HG03521 (cell line): ENCODE measurements around the gene TM9SF3.

Experiments
- ATAC-seq: cut with Tn5 transposase; IDR thresholded peaks from one replicate; pipeline ENCODE4 v1.9.1; 2021; ENCODE audit warnings: mild to moderate bottlenecking, moderate library complexity; ENCODE audit not compliant: unreplicated experiment

The TM9SF3 gene

DNA sequence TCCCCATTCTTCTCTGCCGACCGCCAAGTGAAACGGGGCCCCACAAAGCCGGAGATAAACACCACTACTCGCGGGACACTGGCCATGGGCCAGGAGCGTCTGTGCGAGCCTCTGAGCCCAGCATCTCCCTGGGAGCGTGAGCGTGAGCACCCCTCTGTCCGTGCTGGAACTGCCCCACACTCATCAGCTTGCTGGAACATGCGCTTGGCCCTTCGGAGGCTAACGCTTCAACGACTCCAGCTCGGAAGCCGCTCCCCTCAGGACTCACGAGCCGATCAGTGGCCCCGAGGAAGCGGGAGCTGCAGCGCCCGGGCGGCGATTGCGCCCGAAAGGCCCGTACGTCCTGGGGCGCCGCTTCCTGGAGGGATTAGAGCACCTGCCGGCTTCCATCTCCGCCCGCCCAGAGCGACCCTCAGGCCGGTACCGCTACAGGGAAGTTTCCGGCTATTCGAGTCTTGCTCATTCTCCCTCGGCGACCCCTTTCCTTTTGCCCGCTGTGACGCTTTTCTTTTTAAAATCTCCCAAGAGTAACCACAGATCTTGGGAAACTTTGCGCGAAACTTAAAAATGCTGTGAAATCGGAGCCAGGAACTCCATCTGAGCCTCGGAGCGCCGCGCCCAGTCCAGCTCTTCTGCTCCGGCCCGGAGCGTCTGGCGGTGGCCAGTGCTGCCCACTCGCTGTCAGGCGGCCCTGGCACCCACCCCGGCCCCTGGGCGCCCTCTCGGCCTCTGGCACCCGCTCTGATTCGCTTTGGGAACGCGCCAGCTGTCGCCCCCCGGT is 74.1 kb downstream of the TM9SF3 start:
- ATAC-seq = no peak

DNA sequence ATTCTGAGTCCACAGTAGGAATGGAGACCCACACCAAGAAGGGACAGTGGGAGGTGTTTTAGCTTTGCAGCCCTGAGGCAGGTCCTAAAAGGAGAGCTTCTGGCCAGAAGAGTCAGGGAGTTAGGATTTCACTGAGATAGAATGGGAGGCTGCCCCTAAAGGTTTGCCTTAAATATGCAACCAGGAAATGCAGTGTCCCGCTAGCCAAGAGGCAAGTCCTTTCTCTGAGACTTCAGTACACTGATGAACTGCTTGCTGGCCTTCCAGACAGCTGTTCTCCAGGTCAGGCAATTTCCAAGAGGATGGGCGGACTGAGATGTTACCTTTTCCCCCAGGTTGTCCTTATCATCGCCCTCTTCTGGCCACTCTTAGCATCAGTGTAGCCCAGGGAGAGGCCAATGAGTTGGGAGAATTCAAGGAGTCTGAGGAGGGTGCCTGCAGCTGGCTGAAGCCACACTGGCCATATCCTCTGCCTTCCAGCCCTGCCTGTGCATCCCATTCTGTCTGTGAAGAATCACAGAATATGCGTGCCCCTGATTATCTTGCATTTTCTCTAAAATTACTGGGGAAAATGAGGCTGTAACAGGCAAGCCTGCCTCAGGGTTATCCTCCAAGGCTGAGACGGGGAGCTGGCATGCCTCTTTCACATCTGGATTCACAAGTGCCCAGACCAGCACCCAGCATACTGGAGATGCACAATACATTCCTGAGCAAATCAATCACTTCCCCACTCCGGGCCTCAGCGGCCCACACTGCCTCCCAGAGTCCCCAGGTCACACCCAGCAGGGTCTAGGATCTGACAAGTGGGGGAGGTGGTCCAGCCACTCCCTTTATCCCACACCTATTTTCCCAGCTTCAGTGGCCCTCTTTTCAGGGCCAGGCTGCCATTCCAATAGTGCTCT is 75.5 kb downstream of the TM9SF3 start:
- no peak for ATAC-seq

DNA sequence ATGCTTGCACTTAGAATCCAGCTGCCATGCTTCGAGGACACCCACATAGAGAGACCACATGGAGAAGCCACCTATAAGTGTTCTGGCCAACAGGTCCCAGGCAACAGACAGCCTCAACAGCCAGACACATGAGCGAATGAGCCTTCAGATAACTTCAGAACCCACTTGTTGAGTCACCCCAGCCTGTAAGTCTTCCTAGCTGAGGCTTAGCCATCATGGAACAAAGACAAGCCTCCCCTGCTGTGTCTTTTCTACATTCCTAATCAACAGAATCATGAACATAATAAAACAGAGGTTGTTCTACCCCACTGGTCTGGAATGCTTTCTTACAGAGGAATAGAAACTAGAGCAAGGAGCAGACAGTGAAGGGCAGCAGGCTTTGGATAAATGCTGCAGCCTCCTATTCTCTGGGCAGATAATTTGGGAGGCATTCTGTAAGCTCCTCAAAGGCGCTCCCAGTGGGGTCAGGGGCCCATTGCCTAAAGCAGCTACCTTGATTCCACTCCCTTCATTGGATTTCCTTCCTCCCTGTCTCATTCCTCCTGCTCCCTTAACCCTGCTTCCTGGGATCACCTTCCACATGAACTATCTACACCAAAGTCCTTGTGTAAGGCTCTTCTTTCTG is 77.7 kb downstream of the TM9SF3 start:
- no peak for ATAC-seq

DNA sequence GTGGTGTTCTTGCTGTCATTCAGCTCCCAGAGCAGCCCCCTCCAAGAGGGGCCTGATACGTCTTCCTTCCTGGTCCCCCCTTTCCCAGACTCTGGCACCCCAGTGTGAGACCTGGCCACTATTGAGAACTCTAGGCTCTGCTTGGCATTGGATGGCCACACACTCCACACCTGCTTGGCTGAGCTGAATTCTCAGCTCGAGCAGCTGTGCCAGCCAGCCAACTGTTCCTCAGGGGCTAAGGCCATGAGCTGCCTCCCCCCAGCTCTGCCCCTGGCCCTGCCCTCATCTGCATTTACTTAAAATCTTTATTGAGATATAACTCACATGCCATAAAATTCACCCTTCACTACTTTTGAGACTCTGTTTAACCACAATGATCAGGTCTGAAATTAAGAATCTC is 79.8 kb downstream of the TM9SF3 start:
- no peak for ATAC-seq

DNA sequence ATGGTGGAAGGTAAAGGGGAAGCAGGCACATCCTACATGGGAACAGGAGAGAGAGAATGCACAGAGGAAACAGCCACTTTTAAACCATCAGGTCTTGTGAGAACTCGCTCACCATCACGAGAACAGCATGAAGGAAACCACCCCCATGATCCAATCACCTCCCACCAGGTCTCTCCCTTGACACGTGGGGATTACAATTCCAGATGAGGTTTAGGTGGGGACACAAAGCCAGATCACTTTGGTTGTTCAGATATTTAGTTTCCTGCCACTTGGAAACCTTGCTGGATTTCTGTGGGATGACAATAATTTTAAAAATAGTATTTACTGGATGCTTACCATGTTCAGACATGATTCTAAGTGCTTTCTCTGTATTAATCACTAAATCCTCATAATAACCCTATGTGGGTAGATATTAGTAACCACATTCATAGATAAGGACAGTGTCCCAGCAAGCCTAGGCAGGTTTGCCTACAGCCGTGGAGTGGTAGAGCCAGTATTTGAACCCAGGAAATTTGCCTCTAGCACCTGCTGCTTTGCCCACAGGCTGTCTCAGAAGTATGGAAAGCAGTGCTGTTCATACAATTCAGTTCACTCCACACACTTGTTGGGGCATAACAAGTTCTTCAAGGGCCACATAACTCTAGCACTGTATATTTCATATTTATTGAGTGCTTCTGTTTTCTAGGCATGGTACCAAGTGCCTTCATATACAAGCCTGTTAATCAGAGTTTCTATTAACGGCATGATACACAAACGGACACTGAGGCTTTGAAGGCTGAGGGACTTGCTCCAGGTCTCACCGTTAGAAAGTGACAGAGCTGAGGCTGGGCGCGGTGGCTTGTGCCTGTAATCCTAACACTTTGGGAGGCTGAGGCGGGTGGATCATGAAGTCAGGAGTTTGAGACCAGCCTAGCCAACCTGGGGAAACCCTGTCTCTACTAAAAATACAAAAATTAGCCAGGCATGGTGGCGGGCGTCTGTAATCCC is 81.4 kb downstream of the TM9SF3 start:
- no peak for ATAC-seq

DNA sequence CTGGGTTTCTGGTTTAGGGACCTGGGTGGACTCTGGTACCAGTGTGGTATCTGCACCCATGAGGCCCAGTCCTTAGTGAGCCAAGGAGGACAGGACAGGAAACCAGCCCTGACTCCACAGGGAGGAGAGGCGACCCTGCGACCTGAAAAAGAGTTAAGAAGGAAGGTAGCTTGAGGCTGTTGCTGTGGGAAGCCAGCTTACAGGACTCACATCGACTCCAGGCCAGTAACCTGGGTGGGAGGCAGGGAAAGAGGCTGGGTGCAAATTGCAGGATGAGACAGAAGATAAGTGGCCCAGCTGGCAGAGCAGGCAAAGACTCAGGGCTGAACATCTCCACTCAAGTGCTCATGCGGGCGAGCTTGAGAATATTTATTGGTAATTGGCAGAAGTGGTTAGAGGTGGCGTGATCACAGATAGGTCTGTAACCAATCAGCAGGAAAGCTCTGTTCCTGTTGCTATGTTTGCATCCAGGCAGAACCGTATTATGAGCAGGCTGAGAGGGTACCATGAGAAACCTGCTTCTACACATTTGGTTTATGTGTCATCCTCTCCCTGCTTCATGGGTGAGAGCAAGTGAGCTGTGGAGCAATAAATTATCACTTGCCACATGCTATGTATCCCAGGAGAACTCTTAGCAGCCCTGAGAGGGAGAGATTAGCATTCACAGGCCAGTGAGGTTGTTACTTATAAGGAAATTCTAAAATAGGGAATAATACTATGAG is 84.1 kb downstream of the TM9SF3 start:
- no peak for ATAC-seq

DNA sequence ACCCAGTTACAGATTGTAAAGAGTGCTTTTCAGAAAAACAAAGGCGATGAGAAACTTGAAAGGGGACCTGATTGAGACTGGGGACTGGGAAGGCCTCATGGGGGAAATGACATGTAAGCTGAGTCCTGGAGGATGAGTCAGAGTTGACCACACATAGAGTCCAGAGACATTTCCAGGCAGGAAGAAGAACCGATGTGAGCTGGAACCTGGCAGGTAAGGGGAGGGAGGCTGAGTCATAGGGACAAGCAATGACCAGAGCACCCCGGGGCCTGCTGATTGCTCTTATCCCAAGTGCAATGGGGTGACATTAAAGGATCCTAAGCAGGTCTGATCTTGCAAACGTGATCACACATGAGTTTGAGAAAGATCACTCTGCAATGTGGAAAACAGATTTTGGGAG is 84.8 kb downstream of the TM9SF3 start:
- no peak for ATAC-seq

DNA sequence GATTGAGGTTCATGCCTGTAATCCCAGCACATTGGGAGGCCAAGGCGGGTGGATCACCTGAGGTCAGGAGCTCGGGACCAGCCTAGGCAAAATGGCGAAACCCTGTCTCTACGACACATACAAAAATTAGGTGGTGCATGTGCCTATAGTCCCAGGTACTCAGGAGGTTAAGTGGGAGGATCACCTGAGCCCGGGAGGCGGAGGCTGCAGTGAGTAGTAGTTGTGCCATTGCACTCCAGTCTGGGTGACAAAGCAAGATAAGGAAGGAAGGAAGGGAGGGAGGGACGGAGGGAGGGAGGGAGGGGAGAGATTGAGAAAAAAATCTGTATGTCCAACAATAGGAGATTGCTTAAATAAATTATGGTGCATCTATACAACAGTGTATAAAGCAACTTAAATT is 86.3 kb downstream of the TM9SF3 start:
- ATAC-seq = no peak

DNA sequence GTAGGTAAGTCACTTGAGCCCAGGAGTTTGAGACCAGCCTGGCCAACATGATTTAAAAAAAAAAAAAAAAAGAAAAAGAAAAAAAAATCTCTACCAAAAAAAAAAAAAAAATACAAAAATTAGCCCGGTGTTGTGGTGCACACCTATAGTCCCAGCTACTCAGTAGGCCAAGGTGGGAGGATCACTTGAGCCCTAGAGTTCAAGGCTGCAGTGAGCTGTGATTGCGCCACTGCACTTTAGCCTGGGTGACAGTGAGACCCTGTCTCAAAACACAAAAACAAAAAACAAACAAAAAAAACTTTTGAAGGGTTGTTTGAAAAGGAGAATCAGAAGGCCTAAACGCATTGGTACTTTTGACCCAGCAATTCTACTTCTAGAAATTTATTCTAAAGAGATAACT is 86.8 kb downstream of the TM9SF3 start:
- ATAC-seq = no peak

DNA sequence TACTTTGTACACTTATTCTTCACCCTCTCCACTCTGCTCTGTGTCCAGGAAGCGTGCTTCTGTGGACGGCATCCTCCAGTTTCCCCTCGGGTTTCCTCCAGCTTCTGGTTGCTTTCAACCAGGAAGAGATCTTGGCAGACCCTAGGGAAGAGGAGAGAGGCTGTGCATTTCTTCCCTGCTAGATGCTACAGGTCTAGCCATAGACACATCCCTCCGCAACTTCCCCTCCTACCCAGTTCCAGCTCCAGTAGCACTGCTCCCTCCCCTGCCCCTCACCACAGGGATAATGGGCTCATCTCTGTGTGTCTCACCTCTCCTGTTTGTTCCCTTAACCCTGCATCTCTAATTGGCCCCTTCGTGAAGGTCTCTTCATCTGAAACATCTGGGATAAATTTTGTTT is 89.4 kb downstream of the TM9SF3 start:
- no peak for ATAC-seq

DNA sequence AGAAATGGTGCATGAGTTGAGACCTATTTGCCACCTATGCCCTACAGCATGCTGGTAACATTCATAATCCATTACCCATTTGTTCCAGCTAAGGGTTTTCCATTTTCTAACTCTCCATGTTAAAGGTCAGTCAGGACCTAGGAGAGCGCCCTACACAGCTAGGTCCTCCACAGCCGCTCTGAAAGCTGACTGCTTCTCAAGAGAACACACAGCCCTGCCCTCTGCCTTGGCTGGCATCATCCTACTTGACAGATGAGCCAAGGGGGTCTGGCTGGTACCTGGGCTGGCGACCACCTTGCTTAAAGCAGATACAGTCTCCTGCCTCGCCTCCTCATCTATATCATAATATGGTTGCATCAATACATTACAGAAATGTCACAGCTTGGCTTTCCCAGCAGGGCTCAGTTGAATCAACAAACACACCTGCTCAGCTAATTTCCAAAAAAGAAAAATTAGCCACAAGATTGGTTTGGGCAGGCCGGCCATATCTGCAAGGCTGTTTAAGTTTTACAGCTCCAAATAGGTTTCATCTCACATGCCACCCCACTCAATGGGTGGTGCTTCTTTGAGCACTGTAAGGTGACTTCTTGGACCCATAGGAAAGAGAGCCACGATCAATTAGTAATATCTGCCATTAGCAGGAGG is 90.4 kb downstream of the TM9SF3 start:
- no peak for ATAC-seq

DNA sequence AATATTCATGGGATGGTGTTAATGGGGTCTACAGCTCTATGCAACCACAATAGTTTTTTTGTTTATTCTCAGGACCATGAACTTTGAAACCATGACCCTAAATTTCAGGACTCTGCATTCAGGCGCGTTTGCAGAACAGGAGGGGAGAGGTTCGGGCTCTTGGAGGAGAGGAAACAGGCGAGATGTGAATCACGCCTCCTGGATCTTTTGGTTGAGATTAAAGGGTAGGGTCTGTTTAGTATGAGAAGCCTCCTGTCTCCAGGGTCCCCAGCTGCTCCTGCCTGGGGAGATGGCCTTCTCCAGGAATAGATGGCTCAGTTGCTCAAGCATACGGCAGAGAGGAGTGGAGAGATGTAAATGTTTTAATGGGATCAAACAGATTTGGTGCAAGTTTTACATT is 91.3 kb downstream of the TM9SF3 start:
- no peak for ATAC-seq

DNA sequence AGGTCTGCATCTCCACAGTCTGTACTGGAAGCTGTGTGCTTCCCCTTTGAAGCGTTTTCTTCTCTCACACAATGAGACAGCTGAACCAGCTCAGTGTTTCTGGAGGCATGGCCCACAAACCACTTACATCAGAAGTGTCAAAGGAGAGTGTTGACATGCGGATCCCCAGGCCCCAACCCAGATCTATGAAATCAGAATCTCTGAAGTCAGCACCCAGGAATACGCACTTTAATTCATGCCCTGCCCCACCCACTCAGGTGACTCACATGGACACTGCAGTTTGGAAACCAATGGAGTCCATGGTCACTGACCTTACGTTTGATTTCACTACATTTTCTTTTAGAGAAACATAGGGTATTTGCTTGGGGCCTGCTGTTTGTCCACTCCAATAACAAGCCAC is 92.1 kb downstream of the TM9SF3 start:
- no peak for ATAC-seq

DNA sequence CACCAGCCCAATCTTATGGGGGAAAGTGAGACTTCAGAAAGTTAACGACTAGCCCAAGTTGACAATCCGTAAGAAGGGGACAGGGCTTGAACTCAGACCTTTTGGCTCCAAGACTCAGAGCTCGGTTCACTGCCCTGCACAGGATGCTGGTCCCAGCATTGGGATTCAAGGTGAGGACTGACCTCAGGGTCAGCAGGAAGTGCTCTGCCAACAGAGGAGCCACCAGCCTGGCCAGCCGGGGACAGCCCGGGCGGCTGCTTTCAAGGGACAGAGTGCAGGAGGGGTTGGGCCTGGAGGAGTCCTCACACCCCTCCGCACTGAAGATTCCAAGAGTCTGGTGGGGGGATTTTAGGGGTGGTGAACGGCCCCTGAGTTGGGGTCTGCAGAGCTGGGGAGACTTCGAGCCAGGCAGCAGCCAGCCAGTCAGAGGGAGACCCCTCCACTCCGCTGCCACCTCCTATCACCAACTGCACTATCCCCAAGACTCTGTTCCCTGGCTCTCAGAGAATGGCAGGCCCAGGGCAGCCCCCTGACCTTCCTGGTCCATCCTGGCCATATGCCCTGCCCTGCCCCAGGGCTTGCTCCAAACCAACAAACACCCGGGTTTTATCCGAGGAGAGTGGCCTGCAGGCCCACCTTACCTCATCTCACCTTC is 92.8 kb downstream of the TM9SF3 start:
- no peak for ATAC-seq

DNA sequence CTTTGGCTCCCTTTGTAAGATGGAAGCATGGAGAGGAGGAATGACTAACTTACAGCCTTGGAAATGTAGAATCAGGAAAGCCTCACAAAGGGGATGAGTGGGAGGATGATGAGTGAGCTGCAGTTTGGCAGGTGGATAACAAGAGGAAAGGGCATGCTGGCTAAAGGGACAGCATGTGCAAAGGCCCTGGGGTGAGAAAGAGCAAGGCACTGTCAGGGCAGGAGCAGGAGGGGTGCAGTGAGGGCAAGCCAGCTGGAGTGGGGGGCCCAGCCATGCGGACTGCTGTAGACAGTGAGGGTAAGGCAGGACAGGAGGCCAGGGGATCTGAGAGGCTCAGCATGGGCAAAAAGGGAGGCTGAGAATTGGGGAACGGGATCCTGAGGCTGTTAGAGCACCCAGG is 93.6 kb downstream of the TM9SF3 start:
- no peak for ATAC-seq

DNA sequence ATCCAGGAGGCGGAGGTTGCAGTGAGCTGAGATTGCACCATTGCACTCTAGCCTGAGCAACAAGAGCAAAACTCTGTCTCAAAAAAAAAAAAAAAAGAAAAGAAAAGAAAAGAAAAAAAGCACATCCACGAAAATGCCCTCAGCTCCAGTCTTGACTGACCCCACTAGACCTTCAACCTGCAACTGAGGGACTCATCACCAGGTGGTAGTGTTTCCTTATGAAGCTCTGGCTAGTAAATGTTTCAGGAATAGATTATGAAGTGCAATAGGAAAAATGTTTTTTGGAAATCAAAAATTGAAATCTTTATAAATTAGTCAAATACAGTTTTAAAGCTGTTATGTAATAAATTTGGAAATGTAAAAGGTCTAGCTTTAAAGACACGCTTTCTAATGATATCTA is 95.5 kb downstream of the TM9SF3 start:
- no peak for ATAC-seq

DNA sequence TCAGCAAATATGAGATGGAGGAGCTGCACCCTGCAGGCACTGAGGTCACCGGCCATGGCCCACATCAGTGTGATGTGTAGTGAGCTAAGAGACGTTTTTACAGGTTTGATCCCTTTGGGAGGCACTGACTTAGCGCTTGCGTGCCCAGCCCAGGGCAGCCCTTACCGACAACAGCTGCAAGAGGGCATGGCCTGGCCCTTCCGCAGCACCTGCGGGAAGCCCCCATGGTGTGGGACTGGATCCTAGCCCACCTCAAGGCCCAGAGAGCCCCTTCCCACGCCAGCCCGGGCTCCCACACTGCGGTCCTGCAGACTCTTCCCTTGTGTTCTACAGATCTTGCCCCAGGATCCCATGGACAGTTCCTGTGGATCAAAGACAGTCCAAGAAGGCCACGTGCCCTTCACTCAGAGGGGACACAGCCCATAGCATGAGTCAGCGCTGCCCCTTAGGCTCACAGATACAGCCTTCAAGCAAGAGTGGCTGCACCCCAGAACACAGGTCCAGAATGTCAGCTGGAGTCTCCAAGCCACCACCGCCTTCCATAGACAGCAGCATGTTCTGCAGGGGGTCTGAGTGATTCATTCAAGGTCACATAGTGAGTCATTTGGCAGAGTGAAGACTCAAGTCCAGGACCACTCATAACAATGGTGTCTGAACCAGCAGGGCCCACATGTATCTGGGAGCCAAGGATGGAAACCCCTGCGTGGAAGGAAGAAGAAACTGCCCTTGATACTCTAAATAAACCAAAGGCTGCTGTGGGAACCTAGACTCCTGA is 98.5 kb downstream of the TM9SF3 start:
- ATAC-seq = no peak
